Psoas muscle (tissue), 8 donors: ENCODE measurements around the gene GRIN2D. TPM values are rescaled to one million over a fixed set of nuclear protein-coding genes. Genes with fewer than 3 reads are reported as not detected.
A peak's percentile ranks its signal among the peaks of the same experiment; 100 is the strongest.

Experiments used
- ATAC-seq, 4 donors: fragments of 200-7000 bp; cut with Tn5 transposase; one replicate each; pipeline ENCODE4 v1.9.1; 2020; ENCODE audit warnings: moderate library complexity in 3 of 4, mild to moderate bottlenecking in 2 of 4
- DNase-seq, 2 donors: peaks; one replicate each; pipeline ENCODE4 v3.0.0-alpha.2; 2020
- H3K27ac ChIP-seq: fragments of 200-600 bp; one replicate; pipeline ENCODE4 v1.8.0; 2022
- H3K27me3 ChIP-seq, 3 donors: fragments of 200-600 bp in 1 of 3; one replicate each; pipeline versions ENCODE4 v1.6.1 to v1.8.0; 2013 to 2022; ENCODE audit warnings: low read length in 2 of 3, mild to moderate bottlenecking in 2 of 3, moderate library complexity in 1 of 3; ENCODE audit not compliant: insufficient read depth in 3 of 3
- H3K36me3 ChIP-seq, 2 donors: fragments of 200-600 bp in 1 of 2; one replicate each; pipeline versions ENCODE4 v1.6.1 to v1.8.0; 2013 to 2022; ENCODE audit warnings: low read depth in 1 of 2, mild to moderate bottlenecking in 1 of 2, moderate library complexity in 1 of 2; ENCODE audit not compliant: insufficient read depth in 1 of 2
- H3K4me1 ChIP-seq: fragments of 200-600 bp; one replicate; pipeline ENCODE4 v1.8.0; 2022
- H3K4me3 ChIP-seq: fragments of 200-600 bp; one replicate; pipeline ENCODE4 v1.8.0; 2022; ENCODE audit warnings: mild to moderate bottlenecking
- H3K9me3 ChIP-seq: fragments of 200-600 bp; one replicate; pipeline ENCODE4 v1.8.0; 2022
- WGBS, 3 donors: extraction: QIAGEN DNeasy Blood & Tissue Kit; methylation state at CpG; one replicate each; pipeline versions ENCODE4 v1.1.6 to v1.1.7; 2013; 5-methylcytosine and 5-hydroxymethylcytosine counted together
- intact Hi-C, 2 donors: fragments of 100-400 bp; cut with DNase I; formaldehyde crosslinking; loops; one replicate each; pipeline versions ENCODE4 v1.11.0 to v1.14.2; 2022
- polyA plus RNA-seq, 3 donors: library from polyadenylated mRNA; stranded (reverse); fragments of 200-250 nt; gene quantifications; one replicate each; pipeline ENCODE4 v1.2.3, GENCODE V29; 2013
- total RNA-seq, 4 donors: library from RNA; stranded (reverse); fragmentation: NEBNext Ultra II Directional in 2 of 4; extraction: Animal tissue kit (Norgen Biotek cat#: 25700) in 2 of 4; gene quantifications; one replicate each; pipeline versions ENCODE4 v1.2.1 to v1.2.4, GENCODE V29; 2021 to 2023
- TF ChIP-seq, protein P1 (sequence below): fragments of 200-600 bp; IDR thresholded peaks from one replicate; pipeline ENCODE4 v1.8.0; 2022; ENCODE audit warnings: antibody characterized with exemption
- donor health status: healthy with polysubstance abuse.
- donor health status: DM: no; HTN: no; CAD: no; lungs with moderate emphysema.
- donor health status: Bipolar disorder and iron deficiency.
- donor health status: healthy.
- donor health status: DM: yes; HTN: yes; CAD: no.
- donor health status: DM: no; HTN: no; CAD: no.
- donor health status: DM: no; HTN: no; CAD: no.
- donor health status: DM: yes; HTN: yes; CAD: no.

The GRIN2D gene
- total and polyA plus RNA-seq, 7 donors = 0.03 to 0.21 (median 0.04) TPM

DNA sequence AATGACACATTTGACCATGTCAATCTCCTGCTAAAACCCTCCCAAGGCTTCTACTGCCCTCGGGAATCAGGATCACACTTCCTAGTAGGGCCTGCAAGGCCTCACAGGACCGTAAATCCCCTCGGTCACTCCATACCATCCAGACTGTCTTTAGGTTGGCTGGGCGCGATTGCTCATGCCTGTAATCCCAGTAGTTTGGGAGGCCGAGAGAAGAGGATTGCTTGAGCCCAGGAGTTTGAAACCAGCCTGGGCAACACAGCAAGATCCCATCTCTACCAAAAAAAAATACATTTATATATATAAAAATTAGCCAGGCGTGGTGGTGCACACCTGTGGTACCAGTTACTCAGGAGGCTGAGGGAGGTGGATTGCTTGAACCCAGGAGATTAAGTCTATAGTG lies 44.7 kb upstream of the GRIN2D start:
- H3K4me1 ChIP-seq = peaks cover 7% of the 10 kb centered on the region
- intact Hi-C loops = no loop called here
- 88 to 93% (median 89%) methylated on average over 7 of the region's 7 CpGs for WGBS, 3 donors
- H3K27ac ChIP-seq = no peak overlapping the region
- peak in 1 of 4 donors; percentile 33 for ATAC-seq
- H3K36me3 ChIP-seq = no peaks in the 10 kb centered on the region
- no peak for DNase-seq
- H3K9me3 ChIP-seq = no peaks in the 10 kb centered on the region
- no peak overlapping the region for H3K4me3 ChIP-seq
- H3K27me3 ChIP-seq = no peaks in the 10 kb centered on the region
- TF ChIP-seq, protein P1, sequence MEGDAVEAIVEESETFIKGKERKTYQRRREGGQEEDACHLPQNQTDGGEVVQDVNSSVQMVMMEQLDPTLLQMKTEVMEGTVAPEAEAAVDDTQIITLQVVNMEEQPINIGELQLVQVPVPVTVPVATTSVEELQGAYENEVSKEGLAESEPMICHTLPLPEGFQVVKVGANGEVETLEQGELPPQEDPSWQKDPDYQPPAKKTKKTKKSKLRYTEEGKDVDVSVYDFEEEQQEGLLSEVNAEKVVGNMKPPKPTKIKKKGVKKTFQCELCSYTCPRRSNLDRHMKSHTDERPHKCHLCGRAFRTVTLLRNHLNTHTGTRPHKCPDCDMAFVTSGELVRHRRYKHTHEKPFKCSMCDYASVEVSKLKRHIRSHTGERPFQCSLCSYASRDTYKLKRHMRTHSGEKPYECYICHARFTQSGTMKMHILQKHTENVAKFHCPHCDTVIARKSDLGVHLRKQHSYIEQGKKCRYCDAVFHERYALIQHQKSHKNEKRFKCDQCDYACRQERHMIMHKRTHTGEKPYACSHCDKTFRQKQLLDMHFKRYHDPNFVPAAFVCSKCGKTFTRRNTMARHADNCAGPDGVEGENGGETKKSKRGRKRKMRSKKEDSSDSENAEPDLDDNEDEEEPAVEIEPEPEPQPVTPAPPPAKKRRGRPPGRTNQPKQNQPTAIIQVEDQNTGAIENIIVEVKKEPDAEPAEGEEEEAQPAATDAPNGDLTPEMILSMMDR = no peak

DNA sequence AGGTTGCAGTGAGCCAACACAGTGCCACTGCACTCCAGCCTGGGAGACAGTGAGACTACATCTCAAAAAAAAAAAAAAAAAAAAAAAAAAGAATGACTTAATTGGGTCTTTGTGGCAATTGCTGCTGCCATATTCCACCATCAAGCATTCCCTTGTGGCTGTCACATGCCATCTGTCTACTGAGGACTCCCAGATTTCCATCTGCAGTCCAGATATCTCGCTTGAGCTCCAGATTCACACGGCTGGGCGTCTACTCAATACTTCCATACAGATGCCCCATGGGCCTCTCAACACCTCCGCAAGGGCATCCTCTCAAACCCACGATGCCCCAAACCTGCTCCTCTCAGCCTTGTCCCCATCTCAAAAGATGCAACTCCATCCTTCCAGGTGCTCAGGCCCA lies 42.6 kb upstream of the GRIN2D start:
- Histone ChIP-seq H3K4me1 (peaks cover 7% of the 10 kb centered on the region), H3K27me3 (no peaks in the 10 kb centered on the region), H3K9me3 (no peaks in the 10 kb centered on the region), H3K4me3 (no peak overlapping the region), H3K27ac (no peak overlapping the region), H3K36me3 (peaks cover 0 to under 1% of the 10 kb centered on the region in 2 donors)
- ATAC-seq = peak in 1 of 4 donors; percentile 4
- no peak for DNase-seq
- intact Hi-C loops = no loop called here
- TF ChIP-seq, protein P1 = no peak
- WGBS, 3 donors = 92 to 95% (median 92%) methylated on average over 5 of the region's 5 CpGs

DNA sequence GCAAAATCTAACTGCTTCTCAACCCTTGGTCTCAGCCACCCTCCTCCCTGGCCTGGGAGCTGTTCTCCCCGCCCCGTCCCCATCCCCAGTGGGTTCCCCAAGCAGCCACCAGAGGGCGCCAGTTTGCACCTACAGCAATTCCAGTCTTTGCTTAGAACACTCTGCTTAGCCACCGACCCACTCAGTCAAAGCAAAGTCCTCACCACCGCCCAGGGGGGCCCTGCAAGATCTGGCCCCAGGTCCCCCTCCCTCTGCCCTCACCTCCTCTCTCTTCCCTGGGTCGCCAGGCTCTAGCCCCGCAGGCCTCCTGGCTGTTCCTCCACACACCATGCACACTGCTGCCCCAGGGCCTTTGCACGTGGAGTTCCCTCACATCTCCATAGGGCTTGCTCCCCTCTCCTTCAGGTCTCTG lies 42.1 kb upstream of the GRIN2D start:
- DNase-seq = peak; percentile 68 to 84
- Histone ChIP-seq H3K4me1 (peaks cover 7% of the 10 kb centered on the region), H3K27ac (no peak overlapping the region), H3K9me3 (no peaks in the 10 kb centered on the region), H3K36me3 (peaks cover 0 to 3% of the 10 kb centered on the region in 2 donors), H3K27me3 (no peaks in the 10 kb centered on the region), H3K4me3 (no peak overlapping the region)
- intact Hi-C loops = no loop called here
- peak in 3 of 4 donors; percentile 63 to 74 (median 70) for ATAC-seq
- 55 to 67% (median 59%) methylated on average over 8 of the region's 8 CpGs for WGBS, 3 donors
- TF ChIP-seq, protein P1 = peak; percentile 58

DNA sequence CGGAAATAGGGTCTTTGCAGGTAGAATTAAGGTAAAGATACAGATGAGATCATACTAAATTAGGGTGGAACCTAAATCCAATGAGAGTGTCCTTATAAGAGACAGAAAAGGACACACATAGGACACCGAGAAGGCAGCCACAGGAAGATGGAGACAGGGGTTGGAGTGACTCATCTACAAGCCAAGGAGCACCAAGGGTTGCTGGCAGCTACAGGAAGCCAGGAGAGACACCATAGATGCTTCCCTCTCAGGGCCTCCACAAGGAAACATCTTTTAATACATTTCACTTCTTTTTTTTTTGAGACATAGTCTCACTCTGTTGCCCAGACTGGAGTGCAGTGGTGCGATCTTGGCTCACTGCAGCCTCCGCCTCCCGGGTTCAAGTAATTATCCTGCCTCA lies 39.8 kb upstream of the GRIN2D start:
- Histone ChIP-seq H3K27me3 (no peaks in the 10 kb centered on the region), H3K4me3 (no peak overlapping the region), H3K36me3 (peaks cover 0 to 3% of the 10 kb centered on the region in 2 donors), H3K27ac (no peak overlapping the region), H3K9me3 (no peaks in the 10 kb centered on the region), H3K4me1 (no peaks in the 10 kb centered on the region)
- 86 to 93% (median 90%) methylated on average over 5 of the region's 5 CpGs for WGBS, 3 donors
- intact Hi-C loops = no loop called here
- TF ChIP-seq, protein P1 = no peak
- ATAC-seq = no peak
- DNase-seq = no peak

DNA sequence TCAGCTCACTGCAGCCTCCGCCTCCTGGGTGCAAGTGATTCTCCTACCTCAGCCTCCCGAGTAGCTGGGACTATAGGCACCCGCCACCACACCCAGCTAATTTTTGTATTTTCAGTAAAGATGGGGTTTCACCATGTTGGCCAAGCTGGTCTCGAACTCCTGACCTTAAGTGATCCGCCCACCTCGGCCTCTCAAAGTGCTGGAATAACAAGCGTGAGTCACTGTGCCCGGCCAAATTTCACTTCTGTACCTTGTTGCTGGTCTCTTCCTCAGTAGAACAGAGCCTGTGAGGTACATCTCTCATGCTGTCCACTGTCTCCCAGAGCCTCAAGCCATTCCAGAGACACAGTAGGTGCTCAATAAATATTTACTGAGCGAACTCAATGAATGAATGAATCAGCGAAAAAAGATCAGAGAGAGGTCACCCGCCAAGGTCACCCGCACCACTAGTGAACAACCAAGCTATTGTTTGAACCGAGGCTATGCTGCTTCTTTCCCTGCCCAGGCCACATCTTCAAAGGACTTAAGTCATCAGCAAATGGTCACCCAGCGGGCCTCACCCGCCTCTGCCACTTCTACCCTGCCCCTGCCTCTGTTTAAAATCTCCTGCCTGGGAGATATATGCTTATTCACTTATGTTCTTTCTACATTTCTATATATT lies 39.0 kb upstream of the GRIN2D start:
- TF ChIP-seq, protein P1 = no peak
- DNase-seq (no peak), ATAC-seq (no peak)
- H3K36me3 ChIP-seq = peaks cover 0 to 3% of the 10 kb centered on the region in 2 donors
- no peak overlapping the region for H3K4me3 ChIP-seq
- intact Hi-C loops = no loop called here
- no peak overlapping the region for H3K27ac ChIP-seq
- no peaks in the 10 kb centered on the region for H3K27me3 ChIP-seq
- H3K4me1 ChIP-seq = no peaks in the 10 kb centered on the region
- no peaks in the 10 kb centered on the region for H3K9me3 ChIP-seq
- WGBS, 3 donors = 90% methylated on average over 15 of the region's 15 CpGs
